GM12878 (cell line): Measurements from ENCODE around the gene SGIP1.

Experiments
- CEBPB ChIP-seq, 2 experiments: fragments of 150-350 bp in 1 of 2; IDR thresholded peaks; 2 replicates each; pipeline ENCODE4 v1.6.1; 2012 to 2014; ENCODE audit warnings: low read depth in 2 of 2, low read length in 2 of 2, borderline replicate concordance in 1 of 2, inconsistent platforms in 1 of 2
- CHD2 ChIP-seq: IDR thresholded peaks from 2 replicates; pipeline ENCODE4 v1.6.1; 2011; ENCODE audit warnings: low read depth, low read length, improper control_type of control experiment, borderline replicate concordance
- EGR1 ChIP-seq, 2 experiments: IDR thresholded peaks; 1 replicate in 1 of 2; 2 replicates in 1 of 2; pipeline ENCODE4 v1.6.1; 2011 to 2012; ENCODE audit warnings: low read depth in 2 of 2, low read length in 2 of 2, borderline replicate concordance in 1 of 2, mild to moderate bottlenecking in 1 of 2, moderate library complexity in 1 of 2
- EZH2 ChIP-seq: IDR thresholded peaks from 2 replicates; pipeline ENCODE4 v1.6.1; 2012; ENCODE audit warnings: low read depth, mild to moderate bottlenecking, control low read depth, inconsistent platforms, low read length, borderline replicate concordance; ENCODE audit not compliant: control insufficient read depth
- FOXK2 ChIP-seq: fragments of 450-650 bp; IDR thresholded peaks from 2 replicates; pipeline ENCODE4 v1.6.1; 2017; ENCODE audit warnings: mild to moderate bottlenecking, moderate library complexity
- GABPA ChIP-seq: IDR thresholded peaks from 2 replicates; pipeline ENCODE4 v1.6.1; 2014; ENCODE audit warnings: antibody characterized with exemption, low read depth, mild to moderate bottlenecking, inconsistent platforms
- POLR2A ChIP-seq: IDR thresholded peaks from 2 replicates; pipeline ENCODE4 v1.6.1; 2011; ENCODE audit warnings: low read depth, mild to moderate bottlenecking, low read length
- POLR2AphosphoS2 ChIP-seq: IDR thresholded peaks from 2 replicates; pipeline ENCODE4 v1.6.1; 2011; ENCODE audit warnings: low read depth, mild to moderate bottlenecking, low read length, improper control_type of control experiment, moderate library complexity
- SIX5 ChIP-seq: IDR thresholded peaks from 2 replicates; pipeline ENCODE4 v1.6.1; 2011; ENCODE audit warnings: mild to moderate bottlenecking, low read depth, low read length, moderate library complexity; ENCODE audit not compliant: severe bottlenecking
- TAF1 ChIP-seq: IDR thresholded peaks from 2 replicates; pipeline ENCODE4 v1.6.1; 2011; ENCODE audit warnings: mild to moderate bottlenecking, low read depth, low read length, borderline replicate concordance
- TF ChIP-seq, protein P1 (sequence below), 3 experiments: IDR thresholded peaks in 2 of 3; conservative IDR thresholded peaks in 1 of 3; 2 replicates each; pipeline ENCODE4 v1.5.1; 2011; ENCODE audit warnings: low read depth in 3 of 3, low read length in 3 of 3, mild to moderate bottlenecking in 3 of 3, control low read depth in 2 of 3, moderate library complexity in 2 of 3, inconsistent platforms in 1 of 3, mixed read lengths in 1 of 3; ENCODE audit not compliant: control insufficient read depth in 2 of 3, insufficient read depth in 1 of 3; ENCODE audit errors: extremely low read depth in 1 of 3

DNA sequence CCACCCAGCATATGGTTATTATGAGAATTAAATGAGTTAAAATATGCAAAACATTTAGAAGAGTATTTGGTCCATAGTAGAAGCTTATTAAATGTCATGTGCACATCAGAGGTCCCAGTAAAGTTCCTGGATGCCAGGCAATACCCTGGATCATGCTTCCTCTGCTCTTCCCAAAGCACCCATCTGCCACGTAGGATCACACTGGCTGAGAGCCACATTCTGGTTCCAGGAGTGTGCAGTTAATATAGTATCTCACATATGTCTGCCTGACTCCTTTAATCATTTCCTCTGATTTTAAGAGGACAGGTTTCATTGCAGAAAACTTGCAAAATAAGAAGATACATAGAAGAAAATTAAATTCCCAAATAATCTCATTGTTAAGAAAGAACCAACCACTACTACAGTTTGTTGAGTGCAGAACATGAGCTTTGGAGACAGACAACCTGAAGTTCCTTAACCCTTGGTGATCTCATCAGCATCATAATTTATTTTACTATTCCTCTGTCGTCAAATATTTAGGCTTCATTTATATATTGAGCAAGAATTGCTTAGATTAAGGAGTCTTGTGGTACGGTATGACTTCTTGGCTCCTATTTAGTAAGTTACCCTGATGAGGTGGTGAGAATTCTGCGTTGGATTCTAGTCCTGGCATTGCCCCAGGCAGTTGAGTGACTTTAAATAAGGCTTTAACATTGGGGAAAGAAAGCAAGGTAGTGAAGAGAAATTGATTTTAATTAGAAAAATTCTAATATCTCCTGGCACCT lies 12.3 kb downstream of the SGIP1 start:
- TF ChIP-seq, protein P1, sequence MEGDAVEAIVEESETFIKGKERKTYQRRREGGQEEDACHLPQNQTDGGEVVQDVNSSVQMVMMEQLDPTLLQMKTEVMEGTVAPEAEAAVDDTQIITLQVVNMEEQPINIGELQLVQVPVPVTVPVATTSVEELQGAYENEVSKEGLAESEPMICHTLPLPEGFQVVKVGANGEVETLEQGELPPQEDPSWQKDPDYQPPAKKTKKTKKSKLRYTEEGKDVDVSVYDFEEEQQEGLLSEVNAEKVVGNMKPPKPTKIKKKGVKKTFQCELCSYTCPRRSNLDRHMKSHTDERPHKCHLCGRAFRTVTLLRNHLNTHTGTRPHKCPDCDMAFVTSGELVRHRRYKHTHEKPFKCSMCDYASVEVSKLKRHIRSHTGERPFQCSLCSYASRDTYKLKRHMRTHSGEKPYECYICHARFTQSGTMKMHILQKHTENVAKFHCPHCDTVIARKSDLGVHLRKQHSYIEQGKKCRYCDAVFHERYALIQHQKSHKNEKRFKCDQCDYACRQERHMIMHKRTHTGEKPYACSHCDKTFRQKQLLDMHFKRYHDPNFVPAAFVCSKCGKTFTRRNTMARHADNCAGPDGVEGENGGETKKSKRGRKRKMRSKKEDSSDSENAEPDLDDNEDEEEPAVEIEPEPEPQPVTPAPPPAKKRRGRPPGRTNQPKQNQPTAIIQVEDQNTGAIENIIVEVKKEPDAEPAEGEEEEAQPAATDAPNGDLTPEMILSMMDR (IDR thresholded peaks at IDR 0.05 in 2 of 3, conservative IDR thresholded peaks at IDR 0.05 in 1 of 3; ENCODE audit: control insufficient read depth in 2 of 3, extremely low read depth in 1 of 3, insufficient read depth in 1 of 3, low read depth in 3 of 3, low read length in 3 of 3) = no peak
- TF ChIP-seq CEBPB (IDR thresholded peaks at IDR 0.05; ENCODE audit: borderline replicate concordance in 1 of 2, low read depth in 2 of 2, low read length in 2 of 2) = no peak
- no peak for TF ChIP-seq POLR2AphosphoS2
- TF ChIP-seq POLR2A = no peak
- TF ChIP-seq EGR1 (IDR thresholded peaks at IDR 0.05; ENCODE audit: borderline replicate concordance in 1 of 2, low read depth in 2 of 2, low read length in 2 of 2) = no peak
- TF ChIP-seq FOXK2 = no peak
- no peak for TF ChIP-seq TAF1
- TF ChIP-seq SIX5 = no peak
- no peak for TF ChIP-seq GABPA
- no peak for TF ChIP-seq EZH2
- no peak for TF ChIP-seq CHD2
